Testis (tissue), 3 donors: ENCODE measurements around the gene HES5. TPM values are rescaled to one million over a fixed set of nuclear protein-coding genes. Genes with fewer than 3 reads are reported as not detected.

ENCODE experiments used
- DNase-seq: peaks from one replicate; pipeline ENCODE4 v3.0.0-alpha.2; 2019
- H3K27ac ChIP-seq, 2 donors: fragments of 200-600 bp; sonication (generic); one replicate each; pipeline ENCODE4 v1.5.1; 2019
- H3K27me3 ChIP-seq: fragments of 200-600 bp; sonication (generic); one replicate; pipeline ENCODE4 v1.5.1; 2019
- H3K36me3 ChIP-seq: fragments of 200-600 bp; sonication (generic); one replicate; pipeline ENCODE4 v1.5.1; 2017; ENCODE audit warnings: low read depth; ENCODE audit errors: missing control alignments
- H3K4me1 ChIP-seq: fragments of 200-600 bp; sonication (generic); one replicate; pipeline ENCODE4 v1.5.1; 2019
- H3K4me3 ChIP-seq, 2 donors: fragments of 200-600 bp; sonication (generic); one replicate each; pipeline ENCODE4 v1.5.1; 2017 to 2019
- H3K9me3 ChIP-seq: fragments of 200-600 bp; sonication (generic); one replicate; pipeline ENCODE4 v1.5.1; 2017
- POLR2A ChIP-seq: fragments of 450-650 bp; IDR thresholded peaks from one replicate; pipeline ENCODE4 v1.6.1; 2017; ENCODE audit warnings: antibody characterized with exemption, mild to moderate bottlenecking, moderate library complexity
- WGBS, 2 donors: methylation state at CpG; one replicate each; pipeline ENCODE4 v1.1.5; 2018; 5-methylcytosine and 5-hydroxymethylcytosine counted together
- intact Hi-C: fragments of 100-400 bp; cut with DNase I; formaldehyde crosslinking; loops from one replicate; pipeline ENCODE4 v1.15.1; 2023; ENCODE audit warnings: low total_unique reads
- polyA plus RNA-seq: library from polyadenylated mRNA; stranded (reverse); fragments of 350-450 nt; fragmentation: Illumina TruSeq; extraction: RNeasy Lipid Tissue Mini Kit (QIAGEN cat#74804); gene quantifications from one replicate; pipeline ENCODE4 v1.2.3, GENCODE V29; 2014; ENCODE audit warnings: low read depth, low replicate concordance; ENCODE audit not compliant: insufficient read depth
- total RNA-seq, 2 donors: library from RNA; depleted of rRNA; stranded (reverse); fragments of >200 nt; gene quantifications; one replicate each; pipeline ENCODE4 v1.2.3, GENCODE V29; 2016
- TF ChIP-seq, protein P1 (sequence below), 3 experiments: fragments of 450-650 bp in 2 of 3; fragments of 200-600 bp in 1 of 3; sonication (generic) in 1 of 3; IDR thresholded peaks; one replicate each; pipeline ENCODE4 v1.5.1; 2016 to 2019; ENCODE audit warnings: antibody characterized with exemption in 3 of 3, mild to moderate bottlenecking in 2 of 3, moderate library complexity in 1 of 3

Gene HES5
- total and polyA plus RNA-seq, 3 donors from 2014 or later = 1.1 to 4.2 (median 2.8) TPM

DNA sequence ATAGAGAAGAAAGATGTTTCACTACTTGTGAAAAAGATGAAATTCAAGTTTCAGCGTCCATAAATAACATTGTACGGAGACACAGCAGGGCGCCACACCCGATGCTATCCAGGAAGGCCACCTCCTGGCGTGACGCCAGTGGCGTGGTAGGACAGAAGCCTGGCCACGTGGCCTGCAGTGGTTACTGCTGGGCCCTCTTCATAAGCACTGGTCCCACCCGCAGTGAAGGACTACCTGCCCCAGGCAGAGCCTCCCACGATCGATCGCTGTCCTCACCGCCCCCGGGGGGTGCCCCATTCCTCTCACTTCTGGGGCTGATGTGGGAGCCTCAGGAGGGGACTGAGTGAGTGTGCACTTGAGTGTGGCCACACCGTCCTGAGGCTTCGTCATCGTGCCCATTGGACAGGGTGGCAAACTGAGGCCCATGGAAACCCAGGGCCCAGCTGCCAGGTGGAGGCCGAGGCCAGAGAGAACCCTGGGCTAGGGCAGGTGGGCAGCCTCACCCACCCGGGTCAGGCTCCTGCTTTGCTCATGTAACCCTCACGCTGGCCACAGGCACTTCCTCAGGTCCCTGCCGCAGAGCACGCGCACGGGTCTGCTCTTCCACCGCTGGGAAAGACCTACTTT, 11.7 kb upstream of the HES5 start:
- Histone ChIP-seq H3K36me3 (no peaks in the 10 kb centered on the region), H3K9me3 (no peaks in the 10 kb centered on the region), H3K4me1 (peaks cover 36% of the 10 kb centered on the region), H3K27me3 (no peaks in the 10 kb centered on the region), H3K4me3 (no peak overlapping the region), H3K27ac (no peak overlapping the region)
- no peak for DNase-seq
- intact Hi-C loops = no loop called here
- WGBS, 2 donors = 73 to 84% methylated on average over 17 to 25 of the region's 25 CpGs
- no peak for TF ChIP-seq POLR2A
- TF ChIP-seq, protein P1, sequence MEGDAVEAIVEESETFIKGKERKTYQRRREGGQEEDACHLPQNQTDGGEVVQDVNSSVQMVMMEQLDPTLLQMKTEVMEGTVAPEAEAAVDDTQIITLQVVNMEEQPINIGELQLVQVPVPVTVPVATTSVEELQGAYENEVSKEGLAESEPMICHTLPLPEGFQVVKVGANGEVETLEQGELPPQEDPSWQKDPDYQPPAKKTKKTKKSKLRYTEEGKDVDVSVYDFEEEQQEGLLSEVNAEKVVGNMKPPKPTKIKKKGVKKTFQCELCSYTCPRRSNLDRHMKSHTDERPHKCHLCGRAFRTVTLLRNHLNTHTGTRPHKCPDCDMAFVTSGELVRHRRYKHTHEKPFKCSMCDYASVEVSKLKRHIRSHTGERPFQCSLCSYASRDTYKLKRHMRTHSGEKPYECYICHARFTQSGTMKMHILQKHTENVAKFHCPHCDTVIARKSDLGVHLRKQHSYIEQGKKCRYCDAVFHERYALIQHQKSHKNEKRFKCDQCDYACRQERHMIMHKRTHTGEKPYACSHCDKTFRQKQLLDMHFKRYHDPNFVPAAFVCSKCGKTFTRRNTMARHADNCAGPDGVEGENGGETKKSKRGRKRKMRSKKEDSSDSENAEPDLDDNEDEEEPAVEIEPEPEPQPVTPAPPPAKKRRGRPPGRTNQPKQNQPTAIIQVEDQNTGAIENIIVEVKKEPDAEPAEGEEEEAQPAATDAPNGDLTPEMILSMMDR (IDR thresholded peaks at IDR 0.05) = no peak

DNA sequence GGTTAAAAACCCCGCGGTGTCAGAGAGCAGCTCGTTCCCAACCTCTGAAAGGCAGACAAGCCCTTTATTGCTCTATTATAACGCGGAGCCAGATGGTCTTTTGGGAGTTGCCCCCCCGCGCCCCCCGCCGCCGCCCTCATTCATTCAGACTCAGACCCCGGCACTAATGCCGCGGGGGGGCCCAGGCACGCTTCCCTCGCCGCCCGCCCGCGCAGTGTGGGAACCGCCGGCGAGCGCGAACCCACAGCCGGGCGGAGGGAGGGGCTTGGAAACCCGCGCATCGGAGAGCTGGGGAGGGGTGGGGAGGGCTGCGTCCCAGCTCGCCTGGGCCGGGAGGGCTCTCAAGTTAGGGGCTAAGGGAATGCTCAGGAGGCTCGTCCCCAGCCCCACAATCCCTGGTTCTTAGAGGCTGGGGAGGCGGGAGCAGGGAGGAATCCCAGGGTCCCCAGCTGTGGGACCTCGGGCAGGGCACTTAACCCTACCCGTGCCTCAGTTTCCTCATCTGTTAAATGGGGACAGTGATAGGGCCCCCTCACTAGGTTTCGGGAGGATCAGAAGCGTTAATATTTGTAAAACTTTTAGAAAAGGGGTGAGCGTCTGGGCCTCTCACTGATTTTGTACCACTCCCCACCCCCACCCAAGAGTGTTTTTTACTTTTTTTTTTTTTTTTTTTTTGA, 10.9 kb upstream of the HES5 start:
- Histone ChIP-seq H3K4me3 (peak overlapping the region in 1 of 2 donors; percentile 13), H3K27me3 (no peaks in the 10 kb centered on the region), H3K27ac (no peak overlapping the region), H3K36me3 (no peaks in the 10 kb centered on the region), H3K4me1 (peaks cover 29% of the 10 kb centered on the region), H3K9me3 (no peaks in the 10 kb centered on the region)
- 10 to 43% methylated on average over 6 to 38 of the region's 39 CpGs for WGBS, 2 donors
- intact Hi-C loops = no loop called here
- no peak for DNase-seq
- no peak for TF ChIP-seq POLR2A
- TF ChIP-seq, protein P1 (IDR thresholded peaks at IDR 0.05) = no peak

DNA sequence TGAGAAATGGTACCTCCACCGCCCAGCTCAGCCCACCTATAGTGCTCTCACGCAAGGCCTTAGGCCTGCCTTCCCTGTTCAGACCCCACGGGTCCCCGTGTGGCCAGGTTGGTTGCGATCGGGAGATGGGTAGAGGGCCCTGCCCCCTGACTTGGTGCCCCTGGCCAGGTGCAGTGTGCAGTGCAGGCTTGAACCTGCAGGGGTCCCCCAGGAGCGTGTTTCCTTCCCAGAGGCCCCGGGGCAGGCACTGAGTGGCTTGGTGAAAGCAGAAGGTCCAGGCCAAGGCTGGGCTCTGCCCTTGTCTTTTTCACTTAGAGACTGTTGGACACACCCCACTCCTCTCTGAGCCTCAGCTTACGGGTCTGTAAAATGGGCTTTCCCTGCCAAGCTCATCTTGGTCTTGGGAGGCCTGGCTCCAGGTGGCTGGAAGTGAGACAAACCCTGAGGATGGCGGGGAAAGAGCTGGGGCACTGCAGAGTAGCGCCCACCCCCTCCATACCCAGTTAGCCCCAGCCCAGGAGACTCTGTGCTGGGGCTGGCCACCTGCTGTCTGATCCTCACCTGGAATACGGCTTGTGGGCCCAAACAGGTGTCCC, 9.3 kb upstream of the HES5 start:
- no peak overlapping the region for H3K4me3 ChIP-seq
- H3K36me3 ChIP-seq = no peaks in the 10 kb centered on the region
- H3K27me3 ChIP-seq = no peaks in the 10 kb centered on the region
- no peak overlapping the region for H3K27ac ChIP-seq
- H3K9me3 ChIP-seq = no peaks in the 10 kb centered on the region
- WGBS, 2 donors = 86 to 90% methylated on average over 6 to 12 of the region's 12 CpGs
- TF ChIP-seq POLR2A = no peak
- TF ChIP-seq, protein P1 (IDR thresholded peaks at IDR 0.05) = no peak
- intact Hi-C loops = no loop called here
- DNase-seq = no peak
- H3K4me1 ChIP-seq = peaks cover 14% of the 10 kb centered on the region

DNA sequence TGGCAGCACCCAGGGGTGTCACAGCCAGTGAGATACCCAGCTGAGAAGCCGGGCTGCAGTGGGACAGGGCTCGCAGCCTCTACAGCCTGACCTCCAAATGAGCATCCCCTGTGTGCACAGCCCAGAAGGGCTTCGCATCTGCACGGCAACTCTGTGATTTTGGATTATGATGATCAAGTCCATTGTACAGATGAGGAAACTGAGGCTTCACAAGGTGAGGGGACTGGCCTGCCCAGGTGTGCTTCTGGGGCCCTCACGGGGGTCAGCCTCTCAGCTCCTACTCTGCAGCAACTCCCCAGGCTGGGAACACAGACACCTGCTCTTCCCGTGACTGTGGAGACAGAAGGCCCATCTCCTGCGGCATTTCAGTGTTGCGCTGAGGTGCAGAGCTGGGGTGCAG, 8.8 kb upstream of the HES5 start:
- WGBS, 2 donors = 94 to 95% methylated on average over 4 to 8 of the region's 8 CpGs
- Histone ChIP-seq H3K4me1 (peaks cover 10% of the 10 kb centered on the region), H3K36me3 (no peaks in the 10 kb centered on the region), H3K27ac (no peak overlapping the region), H3K4me3 (no peak overlapping the region), H3K27me3 (no peaks in the 10 kb centered on the region), H3K9me3 (no peaks in the 10 kb centered on the region)
- intact Hi-C loops = no loop called here
- TF ChIP-seq, protein P1 (IDR thresholded peaks at IDR 0.05) = no peak
- no peak for TF ChIP-seq POLR2A
- DNase-seq = no peak
